Activated CD8-positive, alpha-beta memory T cell treated with anti-CD3 and anti-CD28 coated beads for 36 hours (primary cell): ENCODE results near the gene RXFP1. TPM values are rescaled to one million over a fixed set of nuclear protein-coding genes. Genes with fewer than 3 reads are reported as not detected.

ENCODE experiments used
- CTCF ChIA-PET: fragments of 350-600 bp; sonication (Branson Sonifier 250); formaldehyde crosslinking; loops from one replicate; lab custom pipeline; 2021; ENCODE audit warnings: antibody characterized with exemption; lab: Charles Lee
- POLR2A ChIA-PET: fragments of 350-600 bp; sonication (Branson Sonifier 250); formaldehyde crosslinking; loops from one replicate; lab custom pipeline; 2021; ENCODE audit warnings: antibody characterized with exemption; lab: Charles Lee
- total RNA-seq, 2 experiments: library from RNA; stranded (reverse); gene quantifications; one replicate each; pipeline ENCODE4 v1.2.3, GENCODE V29; 2021

RXFP1 gene
- total RNA-seq, 2 experiments from 2014 or later = not detected

- CTCF ChIA-PET = no interaction called here
These were observed 78.2 kb downstream of the RXFP1 start for GRCh38 chr4:158599765-158600498.

GRCh38 chr4:158604369-158604768, 82.7 kb downstream of the RXFP1 start:
- ChIA-PET POLR2A (no interaction called here), CTCF (no interaction called here)

More at GRCh38 chr4:158599765-158600498, 78.2 kb downstream of the RXFP1 start:
- POLR2A ChIA-PET = no interaction called here

- ChIA-PET POLR2A (no interaction called here), CTCF (no interaction called here)
These were observed 83.7 kb downstream of the RXFP1 start for GRCh38 chr4:158605393-158605792.

- CTCF ChIA-PET = no interaction called here
- POLR2A ChIA-PET = no interaction called here
These were observed 85.3 kb downstream of the RXFP1 start for GRCh38 chr4:158606969-158607368.

GRCh38 chr4:158609116-158609515, 87.4 kb downstream of the RXFP1 start:
- ChIA-PET POLR2A (no interaction called here), CTCF (no interaction called here)

- CTCF ChIA-PET = no interaction called here
- POLR2A ChIA-PET = no interaction called here
These were observed 89.1 kb downstream of the RXFP1 start for GRCh38 chr4:158610790-158611189.

GRCh38 chr4:158613046-158613445, 91.4 kb downstream of the RXFP1 start:
- ChIA-PET CTCF (no interaction called here), POLR2A (no interaction called here)

- ChIA-PET POLR2A (interaction anchor here (0.6 kb wide), 1 partner anchor 17 kb away, joined by 3 read pairs; no protein-coding TSS in a partner anchor), CTCF (no interaction called here)
These were observed 96.3 kb downstream of the RXFP1 start for GRCh38 chr4:158617956-158618355.

- CTCF ChIA-PET = interaction anchor here (1.5 kb wide), 1 partner anchor 23 kb away, joined by 3 read pairs; no protein-coding TSS in a partner anchor
- POLR2A ChIA-PET = no interaction called here
These were observed 100.0 kb downstream of the RXFP1 start for GRCh38 chr4:158621729-158622128.

- ChIA-PET POLR2A (no interaction called here), CTCF (no interaction called here)
These were observed 100.6 kb downstream of the RXFP1 start for GRCh38 chr4:158622251-158622650.

GRCh38 chr4:158624889-158625478, 103.3 kb downstream of the RXFP1 start:
- POLR2A ChIA-PET = no interaction called here
- CTCF ChIA-PET = interaction anchor here (0.8 kb wide), 1 partner anchor 377 kb away, joined by 3 read pairs; no protein-coding TSS in a partner anchor

- CTCF ChIA-PET = interaction anchor here (0.8 kb wide), 1 partner anchor 377 kb away, joined by 3 read pairs; no protein-coding TSS in a partner anchor
- POLR2A ChIA-PET = no interaction called here
These were observed 103.9 kb downstream of the RXFP1 start for GRCh38 chr4:158625544-158625943.

- ChIA-PET CTCF (no interaction called here), POLR2A (no interaction called here)
These were observed 109.2 kb downstream of the RXFP1 start for GRCh38 chr4:158630893-158631292.

GRCh38 chr4:158636619-158637018, 114.9 kb downstream of the RXFP1 start:
- ChIA-PET POLR2A (no interaction called here), CTCF (no interaction called here)

GRCh38 chr4:158644356-158644755, 122.7 kb downstream of the RXFP1 start:
- ChIA-PET CTCF (no interaction called here), POLR2A (no interaction called here)

GRCh38 chr4:158644760-158645159, 123.1 kb downstream of the RXFP1 start:
- CTCF ChIA-PET = no interaction called here
- POLR2A ChIA-PET = no interaction called here

GRCh38 chr4:158649111-158649680, 127.5 kb downstream of the RXFP1 start:
- POLR2A ChIA-PET = no interaction called here
- CTCF ChIA-PET = no interaction called here

- CTCF ChIA-PET = no interaction called here
- POLR2A ChIA-PET = no interaction called here
These were observed 131.2 kb downstream of the RXFP1 start for GRCh38 chr4:158652920-158653319.

GRCh38 chr4:158656439-158656838, 134.8 kb downstream of the RXFP1 start:
- CTCF ChIA-PET = interaction anchor here (1.7 kb wide), 1 partner anchor 17 kb away, joined by 4 read pairs; no protein-coding TSS in a partner anchor
- POLR2A ChIA-PET = interaction anchor here (0.6 kb wide), 1 partner anchor 21 kb away, joined by 4 read pairs; no protein-coding TSS in a partner anchor

- POLR2A ChIA-PET = no interaction called here
- CTCF ChIA-PET = interaction anchor here (1.7 kb wide), 1 partner anchor 18 kb away, joined by 4 read pairs; no protein-coding TSS in a partner anchor
These were observed 135.6 kb downstream of the RXFP1 start for GRCh38 chr4:158657291-158657690.
